ENCODE data around the gene MYMK. TPM values are rescaled to one million over a fixed set of nuclear protein-coding genes. Genes with fewer than 3 reads are reported as not detected.

Gene MYMK
- total and polyA plus RNA-seq, 2 of the 13 experiments (the other 11 are each of a cell fraction or from before 2014, with no cell fraction given), result not detected

DNA sequence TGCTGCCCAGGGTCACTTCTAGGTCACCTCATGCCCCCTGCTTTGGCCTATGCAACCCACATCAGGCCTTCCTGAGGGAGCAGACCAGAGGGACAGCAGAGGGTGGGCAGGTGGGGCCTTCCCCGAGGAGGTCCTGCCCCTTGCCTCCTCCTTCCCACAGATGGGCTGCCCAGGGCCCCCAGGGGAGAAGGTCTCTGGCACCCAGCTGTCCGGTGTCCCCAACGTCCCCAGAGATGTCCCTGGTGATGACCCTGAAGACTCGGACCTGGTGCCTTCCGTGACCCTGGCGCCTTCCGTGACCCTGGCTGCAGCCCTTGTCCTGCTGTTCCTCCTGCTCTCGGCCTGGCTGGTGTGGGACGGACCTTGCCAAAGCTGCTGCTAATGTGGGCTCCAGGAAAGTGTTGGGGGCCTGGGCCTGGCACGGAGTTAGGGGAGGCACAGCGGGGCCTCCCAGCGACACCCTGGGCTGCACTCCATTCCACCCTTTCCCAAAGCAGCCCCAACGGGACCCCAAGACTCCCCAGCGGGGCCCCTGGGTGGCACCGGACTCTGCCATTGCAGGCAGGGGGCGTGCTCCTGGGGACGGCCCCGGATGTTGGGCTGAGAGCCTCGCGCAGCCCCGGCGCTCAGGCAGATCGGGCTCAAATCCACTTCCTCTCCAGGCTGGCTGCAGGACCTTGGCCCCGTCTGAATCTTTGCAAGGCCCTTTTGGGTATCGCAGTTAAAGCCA is 39.1 kb downstream of the MYMK start (continued):
- TF ChIP-seq ZSCAN5A (CRISPR knock-in tag; IDR thresholded peaks at IDR 0.05; ENCODE audit: borderline replicate concordance), result no peak
- TF ChIP-seq HNRNPL (IDR thresholded peaks at IDR 0.05; ENCODE audit: low read depth, low read length), result peak; percentile 94
- TF ChIP-seq ZNF782 (CRISPR knock-in tag; IDR thresholded peaks at IDR 0.05; ENCODE audit: borderline replicate concordance), result no peak
- no peak for TF ChIP-seq ZNF780A (CRISPR knock-in tag; IDR thresholded peaks at IDR 0.05)
- no peak for TF ChIP-seq ZNF616 (CRISPR knock-in tag; IDR thresholded peaks at IDR 0.05; ENCODE audit: low read depth)
- peak; percentile 24 for TF ChIP-seq ZNF781 (CRISPR knock-in tag; IDR thresholded peaks at IDR 0.05; ENCODE audit: borderline replicate concordance, not compliant biosample characterization)
- TF ChIP-seq, protein P1, sequence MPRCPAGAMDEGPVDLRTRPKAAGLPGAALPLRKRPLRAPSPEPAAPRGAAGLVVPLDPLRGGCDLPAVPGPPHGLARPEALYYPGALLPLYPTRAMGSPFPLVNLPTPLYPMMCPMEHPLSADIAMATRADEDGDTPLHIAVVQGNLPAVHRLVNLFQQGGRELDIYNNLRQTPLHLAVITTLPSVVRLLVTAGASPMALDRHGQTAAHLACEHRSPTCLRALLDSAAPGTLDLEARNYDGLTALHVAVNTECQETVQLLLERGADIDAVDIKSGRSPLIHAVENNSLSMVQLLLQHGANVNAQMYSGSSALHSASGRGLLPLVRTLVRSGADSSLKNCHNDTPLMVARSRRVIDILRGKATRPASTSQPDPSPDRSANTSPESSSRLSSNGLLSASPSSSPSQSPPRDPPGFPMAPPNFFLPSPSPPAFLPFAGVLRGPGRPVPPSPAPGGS (CRISPR knock-in tag; IDR thresholded peaks at IDR 0.05), result peak; percentile 70; the same call in 1 of the 2 replicates
- no peak for TF ChIP-seq GPBP1L1 (CRISPR knock-in tag; IDR thresholded peaks at IDR 0.05)
- TF ChIP-seq, protein P2, sequence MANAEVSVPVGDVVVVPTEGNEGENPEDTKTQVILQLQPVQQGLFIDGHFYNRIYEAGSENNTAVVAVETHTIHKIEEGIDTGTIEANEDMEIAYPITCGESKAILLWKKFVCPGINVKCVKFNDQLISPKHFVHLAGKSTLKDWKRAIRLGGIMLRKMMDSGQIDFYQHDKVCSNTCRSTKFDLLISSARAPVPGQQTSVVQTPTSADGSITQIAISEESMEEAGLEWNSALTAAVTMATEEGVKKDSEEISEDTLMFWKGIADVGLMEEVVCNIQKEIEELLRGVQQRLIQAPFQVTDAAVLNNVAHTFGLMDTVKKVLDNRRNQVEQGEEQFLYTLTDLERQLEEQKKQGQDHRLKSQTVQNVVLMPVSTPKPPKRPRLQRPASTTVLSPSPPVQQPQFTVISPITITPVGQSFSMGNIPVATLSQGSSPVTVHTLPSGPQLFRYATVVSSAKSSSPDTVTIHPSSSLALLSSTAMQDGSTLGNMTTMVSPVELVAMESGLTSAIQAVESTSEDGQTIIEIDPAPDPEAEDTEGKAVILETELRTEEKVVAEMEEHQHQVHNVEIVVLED (CRISPR knock-in tag; IDR thresholded peaks at IDR 0.05; ENCODE audit: borderline replicate concordance), result peak; percentile 46; the same call in 1 of the 2 replicates
- TF ChIP-seq, protein P3, sequence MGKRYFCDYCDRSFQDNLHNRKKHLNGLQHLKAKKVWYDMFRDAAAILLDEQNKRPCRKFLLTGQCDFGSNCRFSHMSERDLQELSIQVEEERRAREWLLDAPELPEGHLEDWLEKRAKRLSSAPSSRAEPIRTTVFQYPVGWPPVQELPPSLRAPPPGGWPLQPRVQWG (CRISPR knock-in tag; IDR thresholded peaks at IDR 0.05; ENCODE audit: borderline replicate concordance, low read depth), result no peak
- TF ChIP-seq HNRNPH1 (optimal IDR thresholded peaks at IDR 0.05; ENCODE audit: low read depth, low read length), result no peak
- TF ChIP-seq KDM1A (CRISPR knock-in tag; IDR thresholded peaks at IDR 0.05), result no peak
- TF ChIP-seq GABPB1 (CRISPR knock-in tag; IDR thresholded peaks at IDR 0.05), result peak; percentile 77
- 0 out of 2 replicates have a peak, but pooled peaks have one; percentile 33 for TF ChIP-seq ZBED4 (CRISPR knock-in tag; IDR thresholded peaks at IDR 0.05; ENCODE audit: borderline replicate concordance)
- no peak for TF ChIP-seq ZNF205 (CRISPR knock-in tag; IDR thresholded peaks at IDR 0.05)
- TF ChIP-seq U2AF2 (IDR thresholded peaks at IDR 0.05; ENCODE audit: low read depth, low read length), result no peak
- TF ChIP-seq ELF1 (CRISPR knock-in tag; IDR thresholded peaks at IDR 0.05), result no peak
- peak; percentile 33; the same call in 1 of the 2 replicates for TF ChIP-seq ZFY (CRISPR knock-in tag; IDR thresholded peaks at IDR 0.05)
- TF ChIP-seq ZNF761 (CRISPR knock-in tag; conservative IDR thresholded peaks at IDR 0.05), result no peak
